PC-9 (cell line): ENCODE measurements around the gene C17orf67.

Experiments
- CTCF ChIP-seq: fragments of 200-600 bp; sonication (generic); conservative IDR thresholded peaks from 2 replicates; pipeline ENCODE4 v1.6.1; 2017; ENCODE audit warnings: mixed run types, antibody characterized with exemption, mild to moderate bottlenecking, moderate library complexity
- EZH2 ChIP-seq: fragments of 200-600 bp; sonication (generic); IDR thresholded peaks from 2 replicates; pipeline ENCODE4 v1.8.0; 2017; ENCODE audit warnings: antibody characterized with exemption, low read depth

GRCh38 chr17:56744721-56745120, 89.0 kb downstream of the C17orf67 start:
- TF ChIP-seq EZH2 (no peak), CTCF (no peak)
